DOHH2 (cell line): ENCODE data around the gene FAAP20.
A peak's percentile ranks its signal among the peaks of the same experiment; 100 is the strongest.

Experiments used
- H3F3A ChIP-seq: fragments of 200-600 bp; sonication (generic), shearing (Covaris generic); 2 replicates; pipeline ENCODE4 v1.6.0; 2016; ENCODE audit warnings: antibody characterized with exemption, mild to moderate bottlenecking; ENCODE audit not compliant: control insufficient read depth, insufficient read depth
- H3K27ac ChIP-seq: fragments of 200-600 bp; sonication (generic); 2 replicates; pipeline ENCODE4 v1.5.1; 2014; ENCODE audit warnings: low read depth, mild to moderate bottlenecking, low read length, moderate library complexity
- H3K27me3 ChIP-seq: fragments of 200-600 bp; sonication (generic); 2 replicates; pipeline ENCODE4 v1.6.1; 2014; ENCODE audit warnings: mild to moderate bottlenecking, low read length, mixed read lengths; ENCODE audit not compliant: control insufficient read depth
- H3K36me3 ChIP-seq: fragments of 200-600 bp; sonication (generic); 2 replicates; pipeline ENCODE4 v1.6.1; 2014; ENCODE audit warnings: mild to moderate bottlenecking, low read length, moderate library complexity, mixed read lengths; ENCODE audit not compliant: control insufficient read depth
- H3K4me1 ChIP-seq: fragments of 200-600 bp; sonication (generic); 2 replicates; pipeline ENCODE4 v1.6.1; 2014; ENCODE audit warnings: mild to moderate bottlenecking, low read length, mixed read lengths; ENCODE audit not compliant: control insufficient read depth
- H3K4me2 ChIP-seq: fragments of 200-600 bp; sonication (generic); 2 replicates; pipeline ENCODE4 v1.6.0; 2014; ENCODE audit warnings: mild to moderate bottlenecking, low read length, moderate library complexity
- H3K4me3 ChIP-seq: fragments of 200-600 bp; sonication (generic); 2 replicates; pipeline ENCODE4 v1.5.1; 2014; ENCODE audit warnings: mild to moderate bottlenecking, low read length, mixed read lengths
- H3K79me2 ChIP-seq: fragments of 200-600 bp; sonication (generic); 2 replicates; pipeline ENCODE4 v1.6.1; 2014; ENCODE audit warnings: mild to moderate bottlenecking, low read length, mixed read lengths; ENCODE audit not compliant: control insufficient read depth
- H3K9me2 ChIP-seq: fragments of 200-600 bp; sonication (generic); replicated peaks from 2 replicates; pipeline ENCODE4 v1.6.1; 2014; ENCODE audit warnings: mild to moderate bottlenecking, low read length, mixed read lengths; ENCODE audit not compliant: control insufficient read depth
- H3K9me3 ChIP-seq: fragments of 200-600 bp; sonication (generic); 2 replicates; pipeline ENCODE4 v1.6.1; 2014; ENCODE audit warnings: antibody characterized with exemption, low read length, mixed read lengths; ENCODE audit not compliant: control insufficient read depth, insufficient read depth
- H4K20me1 ChIP-seq: fragments of 200-600 bp; sonication (generic); 2 replicates; pipeline ENCODE4 v1.6.0; 2014; ENCODE audit warnings: low read depth, mild to moderate bottlenecking, antibody characterized with exemption, low read length, moderate library complexity; ENCODE audit not compliant: control insufficient read depth, insufficient read depth
- CTCF ChIP-seq: fragments of 200-600 bp; sonication (generic); IDR thresholded peaks from one replicate; pipeline ENCODE4 v1.5.1; 2014; ENCODE audit warnings: antibody characterized with exemption, mild to moderate bottlenecking, low read depth, low read length; ENCODE audit not compliant: poor library complexity, severe bottlenecking
- EZH2phosphoT487 ChIP-seq: fragments of 200-600 bp; sonication (generic); IDR thresholded peaks from 2 replicates; pipeline ENCODE4 v1.6.1; 2017; ENCODE audit warnings: borderline replicate concordance, mild to moderate bottlenecking, antibody characterized with exemption, low read length, moderate library complexity, mixed read lengths

The FAAP20 gene

GRCh38 chr1:2193514-2194281 lies 874 bp downstream of the FAAP20 start:
- Histone ChIP-seq H3K4me1 (peaks cover 25% of the 10 kb centered on the region), H3K27ac (no peak overlapping the region), H3K36me3 (no peaks in the 10 kb centered on the region)

GRCh38 chr1:2192031-2192995 lies 2.3 kb downstream of the FAAP20 start:
- Histone ChIP-seq H3K36me3 (no peaks in the 10 kb centered on the region), H3K9me2 (no peaks in the 10 kb centered on the region), H3K4me1 (peaks cover 25% of the 10 kb centered on the region), H3K4me2 (no peak overlapping the region), H3K27me3 (no peaks in the 10 kb centered on the region), H3K4me3 (no peak overlapping the region), H4K20me1 (no peaks in the 10 kb centered on the region), H3K79me2 (peaks cover 3% of the 10 kb centered on the region; the same call in 1 of the 2 replicates), H3F3A (no peaks in the 10 kb centered on the region), H3K9me3 (no peaks in the 10 kb centered on the region), H3K27ac (no peak overlapping the region)
- TF ChIP-seq EZH2phosphoT487, result no peak
- TF ChIP-seq CTCF, result no peak

More at GRCh38 chr1:2193514-2194281, 874 bp downstream of the FAAP20 start:
- TF ChIP-seq CTCF, result no peak
- TF ChIP-seq EZH2phosphoT487, result no peak
- Histone ChIP-seq H4K20me1 (no peaks in the 10 kb centered on the region), H3F3A (no peaks in the 10 kb centered on the region), H3K27me3 (no peaks in the 10 kb centered on the region), H3K79me2 (peaks cover 3% of the 10 kb centered on the region; the same call in 1 of the 2 replicates), H3K4me2 (peak overlapping the region; percentile 84), H3K9me2 (no peaks in the 10 kb centered on the region), H3K9me3 (no peaks in the 10 kb centered on the region), H3K4me3 (peak overlapping the region; percentile 66)

- Histone ChIP-seq H3K4me2 (no peak overlapping the region; the same call in 1 of the 2 replicates), H3K9me3 (no peaks in the 10 kb centered on the region), H3F3A (no peaks in the 10 kb centered on the region), H3K79me2 (peaks cover 3% of the 10 kb centered on the region; the same call in 1 of the 2 replicates), H3K27me3 (no peaks in the 10 kb centered on the region), H3K4me1 (peaks cover 23% of the 10 kb centered on the region), H4K20me1 (no peaks in the 10 kb centered on the region), H3K9me2 (no peaks in the 10 kb centered on the region), H3K36me3 (no peaks in the 10 kb centered on the region), H3K4me3 (no peak overlapping the region), H3K27ac (no peak overlapping the region)
- no peak for TF ChIP-seq CTCF
- TF ChIP-seq EZH2phosphoT487, result no peak
Observed at GRCh38 chr1:2190491-2190976, 4.0 kb downstream of the FAAP20 start.
